ENCODE data around the gene ALS2CL.

The ALS2CL gene

DNA sequence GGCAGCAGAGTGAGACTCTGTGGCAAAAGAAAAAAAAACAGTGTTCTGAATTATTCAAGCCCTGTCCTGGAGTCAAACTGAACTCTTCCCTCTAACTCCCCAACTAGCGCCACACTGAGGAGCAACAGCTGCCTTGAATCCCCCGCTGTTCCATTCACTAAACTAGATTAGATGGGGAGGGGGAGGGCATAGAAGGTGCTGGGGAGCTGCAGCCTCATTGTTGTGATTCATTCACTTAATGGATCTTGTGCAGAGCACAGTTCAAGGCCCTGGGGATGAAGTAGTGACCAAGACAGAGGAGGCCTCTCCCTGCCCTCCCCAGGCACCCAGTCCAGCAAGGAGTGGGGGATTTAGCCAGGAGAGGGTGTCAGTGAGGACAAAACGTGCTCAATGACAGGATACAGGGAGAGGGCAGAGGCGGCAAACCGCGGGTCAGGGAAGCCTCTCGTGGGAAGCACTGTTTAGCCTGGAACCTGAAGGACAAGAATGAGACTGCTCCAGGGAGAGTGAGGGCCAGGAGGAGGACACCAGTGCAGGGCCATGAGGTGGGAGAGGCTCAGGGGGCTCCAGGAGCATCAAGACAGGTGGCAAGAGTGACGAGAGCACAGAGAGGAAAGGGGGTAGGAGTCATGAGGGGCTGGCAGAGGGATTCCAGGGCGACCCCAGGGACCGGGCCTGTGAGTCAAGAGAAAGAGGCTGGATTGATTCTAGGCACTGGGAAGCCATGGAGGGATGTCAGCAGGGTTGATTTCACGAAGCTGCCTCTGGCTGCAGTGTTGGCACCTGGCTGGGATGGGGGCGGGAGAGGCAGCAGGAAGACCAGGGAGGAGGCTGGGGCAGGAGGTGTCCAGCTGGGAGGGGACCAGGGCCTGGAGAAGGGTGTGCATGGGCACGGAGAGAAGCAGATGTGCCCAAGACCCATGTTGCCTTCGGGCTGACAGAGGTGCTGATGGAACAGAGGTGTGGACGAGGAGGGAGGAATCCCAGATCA lies 31.4 kb downstream of the ALS2CL start:
- DNase-seq (ENCODE audit: insufficient read length, low spot score) (no peak), FAIRE-seq (no peak)
- TF ChIP-seq, protein P1, sequence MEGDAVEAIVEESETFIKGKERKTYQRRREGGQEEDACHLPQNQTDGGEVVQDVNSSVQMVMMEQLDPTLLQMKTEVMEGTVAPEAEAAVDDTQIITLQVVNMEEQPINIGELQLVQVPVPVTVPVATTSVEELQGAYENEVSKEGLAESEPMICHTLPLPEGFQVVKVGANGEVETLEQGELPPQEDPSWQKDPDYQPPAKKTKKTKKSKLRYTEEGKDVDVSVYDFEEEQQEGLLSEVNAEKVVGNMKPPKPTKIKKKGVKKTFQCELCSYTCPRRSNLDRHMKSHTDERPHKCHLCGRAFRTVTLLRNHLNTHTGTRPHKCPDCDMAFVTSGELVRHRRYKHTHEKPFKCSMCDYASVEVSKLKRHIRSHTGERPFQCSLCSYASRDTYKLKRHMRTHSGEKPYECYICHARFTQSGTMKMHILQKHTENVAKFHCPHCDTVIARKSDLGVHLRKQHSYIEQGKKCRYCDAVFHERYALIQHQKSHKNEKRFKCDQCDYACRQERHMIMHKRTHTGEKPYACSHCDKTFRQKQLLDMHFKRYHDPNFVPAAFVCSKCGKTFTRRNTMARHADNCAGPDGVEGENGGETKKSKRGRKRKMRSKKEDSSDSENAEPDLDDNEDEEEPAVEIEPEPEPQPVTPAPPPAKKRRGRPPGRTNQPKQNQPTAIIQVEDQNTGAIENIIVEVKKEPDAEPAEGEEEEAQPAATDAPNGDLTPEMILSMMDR (IDR thresholded peaks at IDR 0.05; ENCODE audit: insufficient read depth, missing control alignments), result no peak

DNA sequence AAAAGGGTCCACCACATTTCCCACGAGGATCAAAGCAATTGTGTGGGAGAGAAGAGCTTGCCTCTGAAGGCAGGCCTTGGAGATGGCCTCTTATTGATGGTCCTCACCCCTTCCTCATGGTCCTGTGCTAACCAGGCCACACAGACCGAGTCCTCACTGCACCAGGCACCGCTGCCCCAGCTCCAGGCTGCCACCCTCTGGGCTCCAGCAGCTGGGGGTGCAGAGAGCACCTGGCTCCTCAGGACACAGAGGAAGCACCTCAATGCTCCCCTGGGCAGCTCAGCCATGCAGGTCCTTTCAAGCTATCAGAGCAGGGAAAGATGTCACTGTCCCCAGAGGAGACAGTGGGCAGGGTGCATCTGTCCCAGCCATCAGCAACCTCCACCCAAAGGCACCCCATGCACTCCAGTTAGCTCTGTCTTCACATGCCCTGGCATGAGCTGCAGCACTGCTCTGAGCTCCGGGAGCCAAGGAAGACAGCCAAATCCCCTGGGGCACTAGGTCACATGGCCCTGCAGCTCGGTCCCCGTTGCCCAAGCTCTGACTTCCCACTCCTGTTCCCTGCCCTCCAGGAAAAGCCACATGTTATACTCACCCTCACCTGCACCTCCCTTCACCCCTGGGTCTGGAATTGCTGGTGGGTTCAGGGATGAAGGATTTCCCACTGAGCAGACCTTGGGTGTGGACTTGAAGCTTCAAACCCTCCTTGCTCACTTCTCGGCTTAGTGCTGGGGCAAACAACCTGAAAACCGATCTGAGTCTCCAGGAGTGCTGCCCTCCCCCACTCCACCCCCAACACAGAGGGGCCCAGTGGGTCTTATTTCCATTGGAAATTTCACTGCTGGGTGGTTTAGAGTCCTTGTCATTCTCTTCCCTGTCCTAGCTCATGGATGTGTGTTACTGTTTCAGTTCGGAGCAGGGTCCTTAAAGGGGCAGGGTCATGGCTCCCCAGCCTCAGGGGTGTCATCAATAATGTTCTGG lies 32.6 kb downstream of the ALS2CL start:
- TF ChIP-seq, protein P1 (IDR thresholded peaks at IDR 0.05; ENCODE audit: insufficient read depth, missing control alignments), result no peak
- FAIRE-seq (no peak), DNase-seq (ENCODE audit: insufficient read length, low spot score) (no peak)

DNA sequence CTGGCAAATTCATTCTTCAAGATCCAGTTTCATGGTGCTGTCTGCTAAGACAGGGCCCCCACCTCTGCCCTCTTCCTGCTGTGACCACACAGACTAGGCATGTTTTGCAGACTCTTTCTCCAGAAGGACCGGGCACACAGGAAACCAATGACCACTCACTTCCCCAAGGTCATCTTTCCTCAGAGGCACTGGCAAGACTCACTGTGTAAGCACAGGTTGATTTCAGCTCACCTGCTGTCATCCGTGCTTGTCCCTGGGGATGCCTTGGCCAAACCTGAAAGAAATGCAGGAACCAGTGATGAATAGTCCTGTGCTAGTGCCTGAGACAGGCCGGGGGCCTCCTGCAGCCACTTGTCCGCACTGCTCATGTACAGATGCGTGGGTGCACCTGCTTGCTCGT lies 33.5 kb downstream of the ALS2CL start:
- FAIRE-seq (no peak), DNase-seq (ENCODE audit: insufficient read length, low spot score) (no peak)
- TF ChIP-seq, protein P1 (IDR thresholded peaks at IDR 0.05; ENCODE audit: insufficient read depth, missing control alignments), result no peak

DNA sequence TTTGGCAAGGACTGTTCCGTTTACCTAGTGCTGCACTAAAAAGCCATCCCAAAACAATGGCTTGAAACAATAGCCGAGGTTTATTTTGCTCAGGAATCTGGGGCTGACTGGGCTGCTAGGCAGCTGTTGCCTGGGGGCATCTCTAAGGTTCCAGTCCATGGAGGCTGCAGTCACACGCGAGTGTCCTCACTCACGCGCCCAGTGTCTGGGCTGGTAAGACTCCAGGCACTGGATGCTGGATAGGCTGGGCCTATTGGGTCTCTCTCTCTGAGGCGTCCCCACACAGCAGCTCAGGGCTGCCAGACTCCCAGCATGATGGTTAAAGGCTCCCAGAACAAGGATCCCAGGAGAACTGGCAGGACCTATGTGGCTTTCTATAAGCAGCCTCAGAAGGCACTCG lies 34.2 kb downstream of the ALS2CL start:
- TF ChIP-seq, protein P1 (IDR thresholded peaks at IDR 0.05; ENCODE audit: insufficient read depth, missing control alignments), result no peak
- no peak for FAIRE-seq
- no peak for DNase-seq (ENCODE audit: insufficient read length, low spot score)

DNA sequence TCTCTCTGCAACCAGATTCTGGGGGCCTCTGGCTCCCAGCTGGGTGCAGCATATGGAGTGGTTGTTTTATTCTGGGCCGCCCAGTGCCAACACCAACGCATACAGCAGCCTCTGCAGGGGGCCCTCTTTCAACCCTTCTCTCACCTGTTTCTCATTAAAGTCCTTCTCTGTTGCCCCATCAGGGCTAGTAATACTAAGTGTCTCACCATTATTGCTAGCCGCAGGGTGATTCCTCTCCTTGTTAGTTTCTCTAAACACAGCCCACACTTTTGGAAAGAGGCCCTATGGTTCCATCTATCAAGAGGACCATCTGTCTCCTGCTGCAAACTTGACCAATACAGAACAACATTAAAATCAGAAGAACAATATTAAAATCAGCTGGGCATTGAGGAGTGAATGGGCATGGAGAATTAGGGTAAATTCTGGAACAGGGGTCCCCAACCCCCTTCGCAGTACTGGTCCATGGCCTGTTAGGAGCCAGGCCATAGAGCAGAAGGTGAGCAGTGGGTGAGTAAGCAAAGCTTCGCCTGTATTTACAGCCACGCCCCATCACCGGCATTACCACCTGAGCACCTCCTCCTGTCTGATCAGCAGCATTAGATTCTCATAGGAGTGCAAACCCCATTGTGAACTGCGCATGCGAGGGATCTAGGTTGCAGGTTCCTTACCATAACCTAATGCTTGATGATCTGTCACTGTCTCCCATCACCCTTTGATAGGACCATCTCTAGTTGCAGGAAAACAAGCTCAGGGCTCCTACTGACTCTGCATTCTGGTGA lies 36.5 kb downstream of the ALS2CL start:
- TF ChIP-seq, protein P1 (IDR thresholded peaks at IDR 0.05; ENCODE audit: insufficient read depth, missing control alignments), result no peak
- FAIRE-seq, result no peak
- DNase-seq (ENCODE audit: insufficient read length, low spot score), result no peak

DNA sequence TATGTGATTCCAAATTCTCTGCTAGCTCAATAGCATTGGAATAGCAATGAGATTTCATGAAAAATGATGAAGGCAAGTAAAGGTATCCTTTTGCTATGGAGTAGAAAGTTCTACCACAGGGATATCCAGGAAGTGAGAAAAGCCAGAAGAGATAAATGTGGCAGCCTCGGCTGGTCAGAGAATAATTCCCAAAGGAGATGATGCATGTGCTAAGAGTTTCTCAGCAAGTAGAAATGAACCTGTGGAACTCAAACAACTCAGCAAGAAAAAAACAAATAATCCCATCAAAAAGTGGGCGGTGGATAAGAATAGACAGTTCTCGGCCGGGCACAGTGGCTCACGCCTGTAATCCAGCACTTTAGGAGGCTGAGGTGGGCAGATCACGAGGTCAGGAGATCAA lies 38.2 kb downstream of the ALS2CL start:
- TF ChIP-seq, protein P1 (IDR thresholded peaks at IDR 0.05; ENCODE audit: insufficient read depth, missing control alignments), result no peak
- FAIRE-seq, result no peak
- no peak for DNase-seq (ENCODE audit: insufficient read length, low spot score)

All from D721Med (cell line).